ENCODE measurements around the gene PUM1.
A peak's percentile ranks its signal among the peaks of the same experiment; 100 is the strongest.
"Not testable (repeated sequence)": the region's sequence is repeated elsewhere in the genome, so short reads cannot be mapped to it uniquely, and the experiment has no call there.

PUM1 gene

GRCh38 chr1:30948813-30949486, 116.6 kb downstream of the PUM1 start:
- no CpG with 5 or more reads among the region's 5 CpGs for WGBS, 2 experiments (ENCODE audit: insufficient coverage in 2 of 2)
- not testable (repeated sequence) for H3K9me3 ChIP-seq (ENCODE audit: control insufficient read depth, low read length); H3K4me1 ChIP-seq (ENCODE audit: control insufficient read depth, insufficient read depth, low read length, poor library complexity, severe bottlenecking); H3K27ac ChIP-seq (ENCODE audit: low read depth, low read length, severe bottlenecking); H3K4me3 ChIP-seq (ENCODE audit: extremely low read depth, insufficient read depth, low read length, poor library complexity, severe bottlenecking)
- peaks cover 90% of the 10 kb centered on the region for H3K36me3 ChIP-seq (ENCODE audit: control insufficient read depth, insufficient read depth, low read length)

GRCh38 chr1:30948278-30948677, 117.2 kb downstream of the PUM1 start:
- H3K27ac ChIP-seq (ENCODE audit: low read depth, low read length, severe bottlenecking), result no peak overlapping the region
- H3K9me3 ChIP-seq (ENCODE audit: control insufficient read depth, low read length), result no peaks in the 10 kb centered on the region
- no peak overlapping the region for H3K4me3 ChIP-seq (ENCODE audit: extremely low read depth, insufficient read depth, low read length, poor library complexity, severe bottlenecking)
- 100% methylated on average over 1 to 2 of the region's 3 CpGs for WGBS, 2 experiments (ENCODE audit: insufficient coverage in 2 of 2)
- no peaks in the 10 kb centered on the region for H3K4me1 ChIP-seq (ENCODE audit: control insufficient read depth, insufficient read depth, low read length, poor library complexity, severe bottlenecking)
- H3K36me3 ChIP-seq (ENCODE audit: control insufficient read depth, insufficient read depth, low read length), result peaks cover 90% of the 10 kb centered on the region

GRCh38 chr1:30947212-30947611, 118.3 kb downstream of the PUM1 start:
- H3K4me3 ChIP-seq (ENCODE audit: extremely low read depth, insufficient read depth, low read length, poor library complexity, severe bottlenecking), result no peak overlapping the region
- no peaks in the 10 kb centered on the region for H3K4me1 ChIP-seq (ENCODE audit: control insufficient read depth, insufficient read depth, low read length, poor library complexity, severe bottlenecking)
- H3K9me3 ChIP-seq (ENCODE audit: control insufficient read depth, low read length), result no peaks in the 10 kb centered on the region
- peaks cover 90% of the 10 kb centered on the region for H3K36me3 ChIP-seq (ENCODE audit: control insufficient read depth, insufficient read depth, low read length)
- H3K27ac ChIP-seq (ENCODE audit: low read depth, low read length, severe bottlenecking), result no peak overlapping the region

- WGBS, 2 experiments (ENCODE audit: insufficient coverage in 2 of 2), result 97 to 100% methylated on average over 3 to 5 of the region's 7 CpGs
Observed at GRCh38 chr1:30942326-30942963, 123.1 kb downstream of the PUM1 start.

GRCh38 chr1:30940541-30940940, 125.0 kb downstream of the PUM1 start:
- H3K9me3 ChIP-seq (ENCODE audit: control insufficient read depth, low read length), result no peaks in the 10 kb centered on the region
- H3K4me1 ChIP-seq (ENCODE audit: control insufficient read depth, insufficient read depth, low read length, poor library complexity, severe bottlenecking), result peaks cover 4% of the 10 kb centered on the region
- H3K36me3 ChIP-seq (ENCODE audit: control insufficient read depth, insufficient read depth, low read length), result peaks cover 92% of the 10 kb centered on the region
- H3K4me3 ChIP-seq (ENCODE audit: extremely low read depth, insufficient read depth, low read length, poor library complexity, severe bottlenecking), result no peak overlapping the region
- H3K27ac ChIP-seq (ENCODE audit: low read depth, low read length, severe bottlenecking), result no peak overlapping the region

More at GRCh38 chr1:30942326-30942963, 123.1 kb downstream of the PUM1 start:
- Histone ChIP-seq H3K9me3 (ENCODE audit: control insufficient read depth, low read length) (no peaks in the 10 kb centered on the region), H3K36me3 (ENCODE audit: control insufficient read depth, insufficient read depth, low read length) (peaks cover 96% of the 10 kb centered on the region), H3K4me3 (ENCODE audit: extremely low read depth, insufficient read depth, low read length, poor library complexity, severe bottlenecking) (no peak overlapping the region), H3K4me1 (ENCODE audit: control insufficient read depth, insufficient read depth, low read length, poor library complexity, severe bottlenecking) (no peaks in the 10 kb centered on the region), H3K27ac (ENCODE audit: low read depth, low read length, severe bottlenecking) (no peak overlapping the region)

- Histone ChIP-seq H3K27ac (ENCODE audit: low read depth, low read length, severe bottlenecking) (no peak overlapping the region), H3K4me3 (ENCODE audit: extremely low read depth, insufficient read depth, low read length, poor library complexity, severe bottlenecking) (no peak overlapping the region), H3K36me3 (ENCODE audit: control insufficient read depth, insufficient read depth, low read length) (peaks cover 88% of the 10 kb centered on the region), H3K9me3 (ENCODE audit: control insufficient read depth, low read length) (no peaks in the 10 kb centered on the region), H3K4me1 (ENCODE audit: control insufficient read depth, insufficient read depth, low read length, poor library complexity, severe bottlenecking) (peaks cover 24% of the 10 kb centered on the region)
- 93 to 97% methylated on average over 9 to 10 of the region's 20 CpGs for WGBS, 2 experiments (ENCODE audit: insufficient coverage in 2 of 2)
Observed at GRCh38 chr1:30936541-30937171, 128.9 kb downstream of the PUM1 start.

GRCh38 chr1:30935758-30936157, 129.8 kb downstream of the PUM1 start:
- H3K4me3 ChIP-seq (ENCODE audit: extremely low read depth, insufficient read depth, low read length, poor library complexity, severe bottlenecking); H3K27ac ChIP-seq (ENCODE audit: low read depth, low read length, severe bottlenecking); H3K9me3 ChIP-seq (ENCODE audit: control insufficient read depth, low read length): not testable (repeated sequence)
- peaks cover 87% of the 10 kb centered on the region for H3K36me3 ChIP-seq (ENCODE audit: control insufficient read depth, insufficient read depth, low read length)
- no CpG with 5 or more reads among the region's 4 CpGs for WGBS, 2 experiments (ENCODE audit: insufficient coverage in 2 of 2)
- peaks cover 24% of the 10 kb centered on the region for H3K4me1 ChIP-seq (ENCODE audit: control insufficient read depth, insufficient read depth, low read length, poor library complexity, severe bottlenecking)

GRCh38 chr1:30934613-30935012, 130.9 kb downstream of the PUM1 start:
- Histone ChIP-seq H3K36me3 (ENCODE audit: control insufficient read depth, insufficient read depth, low read length) (peaks cover 78% of the 10 kb centered on the region), H3K4me1 (ENCODE audit: control insufficient read depth, insufficient read depth, low read length, poor library complexity, severe bottlenecking) (peaks cover 24% of the 10 kb centered on the region), H3K9me3 (ENCODE audit: control insufficient read depth, low read length) (no peaks in the 10 kb centered on the region), H3K27ac (ENCODE audit: low read depth, low read length, severe bottlenecking) (peak overlapping the region; percentile 50), H3K4me3 (ENCODE audit: extremely low read depth, insufficient read depth, low read length, poor library complexity, severe bottlenecking) (no peak overlapping the region)
- WGBS, 2 experiments (ENCODE audit: insufficient coverage in 2 of 2), result 93 to 95% methylated on average over 2 of the region's 3 CpGs

- H3K36me3 ChIP-seq (ENCODE audit: control insufficient read depth, insufficient read depth, low read length), result peaks cover 70% of the 10 kb centered on the region
Observed at GRCh38 chr1:30933874-30934252, 131.7 kb downstream of the PUM1 start.

GRCh38 chr1:30930631-30931173, 134.8 kb downstream of the PUM1 start:
- Histone ChIP-seq H3K4me1 (ENCODE audit: control insufficient read depth, insufficient read depth, low read length, poor library complexity, severe bottlenecking) (peaks cover 24% of the 10 kb centered on the region), H3K4me3 (ENCODE audit: extremely low read depth, insufficient read depth, low read length, poor library complexity, severe bottlenecking) (no peak overlapping the region), H3K9me3 (ENCODE audit: control insufficient read depth, low read length) (no peaks in the 10 kb centered on the region), H3K36me3 (ENCODE audit: control insufficient read depth, insufficient read depth, low read length) (peaks cover 42% of the 10 kb centered on the region), H3K27ac (ENCODE audit: low read depth, low read length, severe bottlenecking) (peak overlapping the region; percentile 16)
- 93 to 99% methylated on average over 6 of the region's 6 CpGs for WGBS, 2 experiments (ENCODE audit: insufficient coverage in 2 of 2)

More at GRCh38 chr1:30933874-30934252, 131.7 kb downstream of the PUM1 start:
- H3K27ac ChIP-seq (ENCODE audit: low read depth, low read length, severe bottlenecking), result peak overlapping the region; percentile 50
- peaks cover 25% of the 10 kb centered on the region for H3K4me1 ChIP-seq (ENCODE audit: control insufficient read depth, insufficient read depth, low read length, poor library complexity, severe bottlenecking)
- 86 to 89% methylated on average over 4 of the region's 4 CpGs for WGBS, 2 experiments (ENCODE audit: insufficient coverage in 2 of 2)
- no peaks in the 10 kb centered on the region for H3K9me3 ChIP-seq (ENCODE audit: control insufficient read depth, low read length)
- no peak overlapping the region for H3K4me3 ChIP-seq (ENCODE audit: extremely low read depth, insufficient read depth, low read length, poor library complexity, severe bottlenecking)

Data from mesodermal cell (in vitro differentiated cells).